Stimulated activated CD4-positive, alpha-beta T cell treated with anti-CD3 and anti-CD28 coated beads, Interleukin-15, amount 100 ng/mL, for 48 hours (primary cell): ENCODE measurements around the gene UBA1.

Source experiments
- DNase-seq, 2 donors: peaks; one replicate each; pipeline ENCODE4 v3.0.0-alpha.2; 2020; ENCODE audit warnings: low read depth in 2 of 2

The UBA1 gene

DNA sequence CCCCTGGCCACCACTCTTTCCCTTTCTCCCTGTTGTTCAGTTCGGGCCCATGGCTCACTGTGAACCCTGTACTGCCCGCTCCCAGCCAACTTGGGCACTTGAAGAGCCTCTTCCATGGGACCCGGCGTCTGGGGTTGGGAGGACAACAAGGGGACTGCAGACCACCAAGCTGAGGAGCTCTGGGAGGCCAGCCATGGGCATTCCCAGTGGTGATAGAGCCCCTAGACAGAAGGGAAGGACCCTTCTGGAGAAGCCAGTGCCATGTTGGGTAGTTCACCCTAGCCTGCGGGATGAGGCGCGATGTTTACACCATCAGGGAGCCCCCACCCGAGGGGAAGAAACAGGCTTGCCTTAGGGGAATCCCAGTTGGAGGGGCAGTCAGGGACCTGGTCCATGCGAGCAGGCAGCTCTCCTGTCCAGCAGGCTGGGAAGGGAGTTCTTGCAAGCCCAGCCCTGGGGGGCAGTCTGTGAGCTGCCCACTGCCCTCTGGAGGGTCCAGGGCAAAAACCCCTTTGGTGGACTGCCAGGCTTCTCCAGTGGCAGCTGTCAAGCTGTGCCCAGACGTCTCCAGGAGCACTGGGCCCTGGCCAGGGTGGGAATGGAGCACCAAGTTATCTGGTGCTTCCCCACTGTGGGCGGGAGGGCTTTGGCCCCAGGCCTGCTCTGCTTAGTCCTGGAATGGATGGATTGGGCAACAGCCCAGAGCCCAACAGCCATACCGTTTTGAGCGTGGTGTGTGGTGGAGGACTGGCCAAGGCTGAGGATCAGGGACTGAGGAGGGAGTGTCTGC lies 23.7 kb upstream of the UBA1 start:
- DNase-seq = no peak

DNA sequence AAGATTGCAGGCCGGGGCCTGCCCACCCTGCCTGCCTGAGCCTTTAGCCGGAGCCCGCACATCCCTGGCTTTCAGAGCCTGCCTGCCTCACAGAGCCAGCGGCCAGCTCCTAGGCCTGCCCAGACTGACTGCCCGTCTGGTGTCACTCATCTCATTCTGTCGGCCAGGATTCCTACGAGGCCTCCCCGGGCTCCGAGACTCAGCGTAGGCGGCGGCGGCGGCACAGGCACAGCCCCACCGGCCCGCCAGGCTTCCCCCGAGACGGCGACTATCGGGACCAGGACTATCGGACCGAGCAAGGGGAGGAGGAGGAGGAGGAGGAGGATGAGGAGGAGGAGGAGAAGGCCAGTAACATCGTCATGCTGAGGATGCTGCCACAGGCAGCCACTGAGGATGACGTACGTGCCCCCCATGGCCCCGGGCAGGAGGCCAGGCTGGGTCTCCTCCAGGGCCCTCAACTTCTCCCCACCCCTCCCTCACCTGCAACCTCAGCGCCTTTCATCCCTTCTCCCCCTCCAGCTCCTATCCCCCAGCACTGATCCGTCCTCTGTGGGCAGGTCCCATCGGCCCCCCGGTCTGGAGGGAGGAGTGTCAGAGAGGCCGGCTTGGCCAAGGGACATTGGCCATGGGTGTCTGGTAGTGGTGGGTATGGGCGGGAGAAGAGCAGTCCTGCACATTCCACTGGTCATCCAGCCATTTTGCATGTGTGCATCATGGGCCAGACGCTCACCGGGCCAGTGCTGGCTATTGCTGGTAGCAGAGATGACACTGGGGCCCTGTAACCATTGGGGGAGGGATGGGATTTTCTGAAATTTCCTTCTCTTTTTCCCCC lies 22.6 kb upstream of the UBA1 start:
- no peak for DNase-seq

DNA sequence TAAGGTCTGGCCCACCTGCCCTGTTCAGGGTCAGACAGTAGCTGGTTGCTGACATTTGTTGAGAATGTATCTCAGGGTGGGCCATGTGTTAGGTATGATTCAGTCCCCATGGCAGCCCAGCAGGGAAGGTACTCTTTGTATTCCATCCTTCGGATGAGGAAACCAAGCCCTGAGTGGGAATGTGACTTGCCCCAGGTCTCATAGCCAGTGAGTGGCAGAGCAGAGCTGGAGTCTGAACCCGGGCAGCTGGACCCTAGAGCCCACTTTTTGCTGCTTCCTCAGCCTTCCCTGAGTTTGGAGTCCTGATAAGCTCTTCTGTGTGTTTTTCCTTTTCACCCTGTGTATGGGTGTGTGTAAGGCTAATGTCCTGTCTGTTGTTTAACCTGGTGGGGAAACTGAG lies 21.6 kb upstream of the UBA1 start:
- no peak for DNase-seq

GRCh38 chrX:47172549-47172948 lies 21.1 kb upstream of the UBA1 start:
- DNase-seq = no peak

DNA sequence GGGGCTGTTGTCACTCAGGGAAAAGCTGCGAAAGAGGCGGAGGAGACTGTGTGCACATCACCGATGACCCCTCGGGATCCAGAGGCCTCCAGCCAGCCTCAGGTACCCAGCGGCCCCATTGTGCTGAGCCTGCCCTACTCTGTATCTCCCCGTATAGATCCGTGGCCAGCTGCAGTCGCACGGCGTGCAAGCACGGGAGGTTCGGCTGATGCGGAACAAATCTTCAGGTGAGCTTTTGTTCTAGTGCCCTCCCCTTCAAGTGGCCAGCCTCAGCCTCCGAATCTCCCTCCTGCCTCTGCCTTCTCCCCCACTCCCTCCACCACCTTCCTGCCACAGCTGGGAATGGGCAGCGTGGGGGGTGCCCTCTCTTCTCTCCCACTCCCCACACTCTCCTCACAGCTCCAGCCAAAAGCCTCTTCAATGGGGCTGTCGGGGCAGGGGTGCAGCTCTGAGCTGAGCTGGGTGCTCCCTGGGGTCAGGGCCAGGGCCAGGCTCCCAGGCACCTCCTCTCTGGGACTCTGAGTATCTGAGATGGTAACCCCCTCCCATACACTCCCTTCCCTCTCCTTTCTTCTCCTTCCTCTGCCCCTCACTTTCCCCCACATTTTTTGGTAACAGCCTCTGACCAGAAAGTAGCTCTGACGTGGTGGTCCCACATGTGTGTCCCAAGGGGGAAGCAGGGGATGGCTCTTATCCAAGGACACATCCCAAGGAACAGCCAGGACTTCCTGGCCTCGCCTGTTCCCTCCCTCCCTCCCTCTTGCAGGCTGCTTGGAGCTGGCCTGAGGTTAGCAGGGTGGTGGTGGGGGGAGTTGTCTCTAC lies 20.4 kb upstream of the UBA1 start:
- no peak for DNase-seq

DNA sequence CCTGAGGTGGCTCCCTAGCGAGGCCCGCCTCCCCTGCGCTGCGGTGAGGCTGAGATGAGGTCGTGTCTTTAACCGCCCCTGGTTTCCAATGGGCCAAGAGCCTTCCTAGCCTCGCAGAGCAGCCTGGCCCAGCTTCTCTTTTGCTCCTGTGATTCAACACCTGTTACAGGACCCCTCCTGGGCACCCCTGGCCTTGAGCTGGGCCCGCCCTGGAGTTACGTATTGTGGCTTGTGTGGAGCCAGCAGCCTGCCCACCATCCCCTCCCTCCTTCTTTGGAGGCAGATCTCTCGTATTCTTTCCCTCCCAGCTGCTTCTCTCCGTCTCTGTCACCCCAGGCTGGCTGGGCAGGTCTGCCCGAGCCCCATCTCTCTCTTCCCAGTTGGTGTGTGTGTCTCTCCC lies 19.3 kb upstream of the UBA1 start:
- DNase-seq = no peak

- DNase-seq = no peak
Measured at GRCh38 chrX:47174846-47175587, 18.6 kb upstream of the UBA1 start.

- no peak for DNase-seq
Measured at GRCh38 chrX:47175588-47175980, 18.0 kb upstream of the UBA1 start.

GRCh38 chrX:47176101-47176740 lies 17.4 kb upstream of the UBA1 start:
- no peak for DNase-seq

GRCh38 chrX:47177079-47177478 lies 16.6 kb upstream of the UBA1 start:
- DNase-seq = no peak

DNA sequence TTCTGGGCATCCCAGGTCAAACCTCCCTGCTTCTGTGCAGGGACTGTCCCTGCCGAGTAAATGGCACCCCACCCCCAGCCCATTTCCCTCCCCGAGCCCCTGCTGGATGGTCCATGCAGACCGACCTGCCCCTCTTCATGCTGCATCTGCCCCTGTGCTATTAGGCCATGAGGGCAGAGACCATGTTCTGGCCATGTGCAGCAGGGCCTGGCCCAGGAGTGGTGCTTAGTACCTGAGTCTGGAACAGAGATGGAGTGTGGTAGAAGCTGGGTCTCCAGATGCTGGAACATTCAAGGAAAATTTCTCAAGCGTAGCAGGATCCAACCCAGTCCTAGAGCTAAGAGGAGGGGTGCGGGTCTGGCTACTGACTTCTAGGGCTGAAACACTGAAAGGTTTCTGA lies 15.3 kb upstream of the UBA1 start:
- DNase-seq = no peak

GRCh38 chrX:47179221-47179927 lies 14.3 kb upstream of the UBA1 start:
- DNase-seq = no peak

- DNase-seq = no peak
Measured at GRCh38 chrX:47179928-47180255, 13.7 kb upstream of the UBA1 start.

DNA sequence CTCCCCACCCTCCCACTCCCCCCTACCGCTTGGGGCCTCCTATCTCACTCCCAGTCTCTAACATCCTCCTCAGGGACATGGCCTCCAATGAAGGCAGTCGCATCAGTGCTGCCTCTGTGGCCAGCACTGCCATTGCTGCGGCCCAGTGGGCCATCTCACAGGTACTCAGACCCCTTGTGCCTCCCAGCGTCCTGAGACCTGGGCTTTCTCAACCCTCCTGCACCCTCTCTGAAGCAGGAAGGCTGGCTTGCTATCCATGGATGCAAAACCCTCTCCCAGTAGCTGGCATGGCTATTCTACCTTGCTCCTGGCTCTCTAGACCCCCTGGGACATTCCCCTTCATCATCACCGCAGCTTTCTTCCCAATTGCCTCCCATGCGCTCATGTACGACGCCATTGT lies 13.3 kb upstream of the UBA1 start:
- DNase-seq = no peak

DNA sequence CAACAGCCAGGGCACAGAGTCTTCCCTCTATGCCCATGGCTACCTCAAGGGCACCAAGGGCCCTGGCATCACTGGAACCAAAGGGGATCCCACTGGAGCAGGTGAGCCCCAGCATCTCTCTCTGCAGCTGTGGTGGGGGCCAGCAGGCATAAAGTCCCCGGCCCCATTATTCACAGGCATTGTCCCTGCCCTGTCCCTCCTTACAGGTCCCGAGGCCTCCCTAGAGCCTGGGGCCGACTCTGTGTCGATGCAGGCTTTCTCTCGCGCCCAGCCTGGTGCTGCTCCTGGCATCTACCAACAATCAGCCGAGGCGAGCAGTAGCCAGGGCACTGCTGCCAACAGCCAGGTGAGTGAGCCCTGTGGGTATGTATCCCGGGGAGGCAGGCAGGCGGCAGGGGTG lies 12.3 kb upstream of the UBA1 start:
- no peak for DNase-seq

DNA sequence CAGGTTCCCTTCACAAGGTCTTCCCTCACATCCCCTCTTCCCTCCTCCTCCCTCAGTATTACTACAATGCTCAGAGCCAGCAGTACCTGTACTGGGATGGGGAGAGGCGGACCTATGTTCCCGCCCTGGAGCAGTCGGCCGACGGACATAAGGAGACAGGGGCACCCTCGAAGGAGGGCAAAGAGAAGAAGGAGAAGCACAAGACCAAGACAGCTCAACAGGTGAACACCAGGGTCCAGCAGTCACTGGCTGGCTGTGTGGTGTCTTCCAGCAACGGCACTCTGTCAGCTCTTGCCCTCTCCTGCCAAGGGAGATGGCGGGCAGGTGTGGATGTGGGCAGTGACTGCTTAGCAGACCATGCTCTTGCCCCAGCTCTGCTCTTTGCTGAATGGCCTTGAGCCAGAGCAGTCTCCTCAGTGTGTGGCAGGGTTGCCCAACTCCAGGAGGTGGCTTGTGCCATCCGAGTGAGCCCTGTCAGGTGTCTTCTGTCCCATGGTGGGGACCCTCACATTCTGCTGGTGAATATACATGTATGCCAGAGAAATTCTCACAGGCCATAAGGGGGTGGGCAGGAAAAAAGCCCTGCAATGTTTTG lies 11.4 kb upstream of the UBA1 start:
- DNase-seq = no peak

DNA sequence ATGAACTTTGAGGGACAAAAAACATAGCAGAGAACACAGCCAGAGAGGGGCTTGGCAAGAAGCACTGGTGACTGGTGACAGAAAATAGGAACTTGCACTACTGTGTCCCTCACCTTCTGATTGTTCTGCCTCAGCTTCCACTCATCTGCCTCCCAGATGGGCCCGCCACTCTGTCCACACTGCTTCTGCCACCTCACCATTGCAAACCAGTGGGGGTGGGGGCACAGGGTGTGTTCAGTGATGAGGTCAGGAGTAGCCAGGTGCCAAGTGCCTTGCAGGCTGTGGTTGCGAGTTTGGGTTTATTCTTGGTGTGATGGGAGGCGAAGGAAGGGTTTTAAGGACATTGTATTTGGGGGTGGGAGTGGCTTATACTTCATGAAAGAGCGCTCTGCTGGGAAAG lies 9.1 kb upstream of the UBA1 start:
- no peak for DNase-seq

GRCh38 chrX:47185241-47185640 lies 8.4 kb upstream of the UBA1 start:
- DNase-seq = no peak

GRCh38 chrX:47186096-47186740 lies 7.4 kb upstream of the UBA1 start:
- no peak for DNase-seq
